SK-N-SH (cell line): ENCODE measurements around the gene INSYN1. TPM values are rescaled to one million over a fixed set of nuclear protein-coding genes. Genes with fewer than 3 reads are reported as not detected.

Experiments used
- CTCF ChIA-PET: fragments of 300-600, 350-600 bp; formaldehyde crosslinking; extraction: SDS; loops from one replicate; lab custom pipeline; 2021; lab: Yijun Ruan, JAX
- POLR2A ChIA-PET: fragments of 350-600 bp; sonication (Branson Sonifier 250); formaldehyde crosslinking; extraction: SDS; loops from one replicate; lab custom pipeline; 2020; ENCODE audit warnings: antibody characterized with exemption, inconsistent platforms; lab: Yijun Ruan, JAX
- DNase-seq: peaks from one replicate; pipeline ENCODE4 v3.0.0; 2012
- H2AFZ ChIP-seq: fragments of 200-600 bp; sonication (generic); 2 replicates; pipeline ENCODE4 v1.8.1; 2016; ENCODE audit warnings: antibody characterized with exemption, mild to moderate bottlenecking, low read depth
- H3F3A ChIP-seq: fragments of 200-600 bp; sonication (generic); replicated peaks from 2 replicates; pipeline ENCODE3; 2016; ENCODE audit warnings: antibody characterized with exemption, mild to moderate bottlenecking; ENCODE audit not compliant: insufficient read depth
- H3K27ac ChIP-seq, 2 experiments: fragments of 200-500 bp in 1 of 2; fragments of 200-600 bp in 1 of 2; sonication (Bioruptor generic) in 1 of 2; sonication (generic), shearing (Covaris generic) in 1 of 2; 2 replicates each; pipeline versions ENCODE4 v1.5.1 to v1.6.1; 2014 to 2016; ENCODE audit warnings: low read depth in 2 of 2, inconsistent platforms in 1 of 2, low read length in 1 of 2, mild to moderate bottlenecking in 1 of 2, mixed read lengths in 1 of 2
- H3K27me3 ChIP-seq: fragments of 200-600 bp; sonication (generic), shearing (Covaris generic); 2 replicates; pipeline ENCODE4 v1.6.1; 2016; ENCODE audit warnings: mixed run types; ENCODE audit not compliant: insufficient read depth
- H3K36me3 ChIP-seq, 2 experiments: fragments of 200-500 bp in 1 of 2; fragments of 200-600 bp in 1 of 2; sonication (Bioruptor generic) in 1 of 2; sonication (generic) in 1 of 2; replicated peaks in 1 of 2; 2 replicates each; pipeline versions ENCODE3 to v1.5.1; 2014 to 2016; ENCODE audit warnings: low read length in 1 of 2, mild to moderate bottlenecking in 1 of 2; ENCODE audit not compliant: insufficient read depth in 2 of 2, control insufficient read depth in 1 of 2
- H3K4me1 ChIP-seq, 2 experiments: fragments of 200-500 bp in 1 of 2; fragments of 200-600 bp in 1 of 2; sonication (Bioruptor generic) in 1 of 2; sonication (generic), shearing (Covaris generic) in 1 of 2; 2 replicates each; pipeline versions ENCODE4 v1.5.1 to v1.6.1; 2014 to 2016; ENCODE audit warnings: low read depth in 1 of 2, low read length in 1 of 2, mixed run types in 1 of 2; ENCODE audit not compliant: insufficient read depth in 2 of 2, control insufficient read depth in 1 of 2
- H3K4me2 ChIP-seq: fragments of 200-600 bp; sonication (generic), shearing (Covaris generic); 2 replicates; pipeline ENCODE4 v1.6.1; 2017; ENCODE audit warnings: mixed run types
- H3K4me3 ChIP-seq, 2 experiments: fragments of 200-500 bp in 1 of 2; fragments of 200-600 bp in 1 of 2; sonication (Bioruptor generic) in 1 of 2; sonication (generic), shearing (Covaris generic) in 1 of 2; 2 replicates each; pipeline versions ENCODE4 v1.5.1 to v1.8.1; 2014 to 2016; ENCODE audit warnings: low read depth in 2 of 2, inconsistent platforms in 1 of 2, low read length in 1 of 2, mild to moderate bottlenecking in 1 of 2, mixed read lengths in 1 of 2, moderate library complexity in 1 of 2
- H3K79me2 ChIP-seq: fragments of 200-600 bp; sonication (generic); 2 replicates; pipeline ENCODE4 v1.8.1; 2017; ENCODE audit warnings: mild to moderate bottlenecking; ENCODE audit not compliant: insufficient read depth
- H3K9ac ChIP-seq: fragments of 200-600 bp; sonication (generic); 2 replicates; pipeline ENCODE4 v1.6.1; 2017; ENCODE audit warnings: mixed run types
- H3K9me2 ChIP-seq: fragments of 200-600 bp; sonication (generic); 2 replicates; pipeline ENCODE4 v1.6.1; 2017; ENCODE audit warnings: mixed run types
- H3K9me3 ChIP-seq: fragments of 200-600 bp; sonication (generic); 2 replicates; pipeline ENCODE4 v1.6.1; 2017; ENCODE audit warnings: mixed run types, mild to moderate bottlenecking, moderate library complexity
- H4K20me1 ChIP-seq: fragments of 200-600 bp; sonication (generic); 2 replicates; pipeline ENCODE4 v1.6.1; 2017; ENCODE audit warnings: mild to moderate bottlenecking, mixed run types; ENCODE audit not compliant: insufficient read depth
- ELF1 ChIP-seq: IDR thresholded peaks from 2 replicates; pipeline ENCODE4 v1.4.0; 2012
- EP300 ChIP-seq, 2 experiments: IDR thresholded peaks; 2 replicates each; pipeline versions ENCODE4 v1.4.0 to v1.6.1; 2012; ENCODE audit warnings: borderline replicate concordance in 1 of 2, low read depth in 1 of 2, low read length in 1 of 2
- FOXJ3 ChIP-seq: sonication (generic); formaldehyde crosslinking; IDR thresholded peaks from 2 replicates; pipeline ENCODE4 v1.5.1; 2020; ENCODE audit warnings: mild to moderate bottlenecking, missing genetic modification reagents
- FOXM1 ChIP-seq: IDR thresholded peaks from 2 replicates; pipeline ENCODE4 v1.4.0; 2012; ENCODE audit warnings: low read depth, mild to moderate bottlenecking
- GABPA ChIP-seq: IDR thresholded peaks from 2 replicates; pipeline ENCODE4 v1.4.0; 2012; ENCODE audit warnings: low read depth, mild to moderate bottlenecking
- NFIC ChIP-seq: IDR thresholded peaks from 2 replicates; pipeline ENCODE4 v1.4.0; 2012; ENCODE audit warnings: borderline replicate concordance
- NRF1 ChIP-seq: IDR thresholded peaks from 2 replicates; pipeline ENCODE4 v1.6.1; 2012; ENCODE audit warnings: low read depth, mild to moderate bottlenecking, low read length
- RAD21 ChIP-seq: IDR thresholded peaks from 2 replicates; pipeline ENCODE4 v1.6.1; 2012; ENCODE audit warnings: mild to moderate bottlenecking, low read length
- RFX5 ChIP-seq: IDR thresholded peaks from 2 replicates; pipeline ENCODE4 v1.6.1; 2012; ENCODE audit warnings: mild to moderate bottlenecking, improper control_type of control experiment, low read length
- RXRA ChIP-seq: IDR thresholded peaks from 2 replicates; pipeline ENCODE4 v1.4.0; 2012; ENCODE audit warnings: low read depth, mild to moderate bottlenecking, borderline replicate concordance
- TAF1 ChIP-seq: IDR thresholded peaks from 2 replicates; pipeline ENCODE4 v1.6.1; 2012; ENCODE audit warnings: low read depth, mild to moderate bottlenecking, low read length, moderate library complexity, borderline replicate concordance
- TCF12 ChIP-seq: IDR thresholded peaks from 2 replicates; pipeline ENCODE4 v1.4.0; 2012
- TEAD4 ChIP-seq: IDR thresholded peaks from 2 replicates; pipeline ENCODE4 v1.4.0; 2012; ENCODE audit warnings: mild to moderate bottlenecking, borderline replicate concordance; ENCODE audit not compliant: insufficient read depth
- YY1 ChIP-seq: IDR thresholded peaks from 2 replicates; pipeline ENCODE4 v1.4.0; 2012; ENCODE audit warnings: low read depth, mild to moderate bottlenecking
- WGBS: methylation state at CpG from one replicate; pipeline ENCODE4 v1.1.6; 2017; ENCODE audit warnings: low lambda C conversion rate; 5-methylcytosine and 5-hydroxymethylcytosine counted together
- polyA plus RNA-seq, 3 experiments: library from polyadenylated mRNA; depleted of rRNA; stranded (reverse); fragments of >200 nt; gene quantifications; 2 replicates each; pipeline ENCODE4 v1.2.3, GENCODE V29; 2012
- TF ChIP-seq, protein P1 (sequence below): IDR thresholded peaks from 2 replicates; pipeline ENCODE4; 2012

The INSYN1 gene
- polyA plus RNA-seq, 1 of the 3 experiments (the other 2 are of a cell fraction): 3.7 TPM

- ChIA-PET CTCF (interaction anchor here (0.9 to 5.3 kb wide), 13 partner anchors 12 to 438 kb away, joined by 3 to 41 read pairs (median 3); no protein-coding TSS in a partner anchor), POLR2A (no interaction called here)
- Histone ChIP-seq H2AFZ (no peak overlapping the region), H3F3A (peaks cover 12% of the 10 kb centered on the region), H3K27ac (no peak overlapping the region), H3K9me2 (no peaks in the 10 kb centered on the region), H3K9me3 (no peaks in the 10 kb centered on the region), H3K4me1 (peaks cover 0 to 2% of the 10 kb centered on the region in 2 experiments; a peak in 1 of 4 replicates), H3K4me2 (no peak overlapping the region), H3K79me2 (no peaks in the 10 kb centered on the region), H3K4me3 (no peak overlapping the region), H3K27me3 (no peaks in the 10 kb centered on the region), H4K20me1 (peaks cover 9% of the 10 kb centered on the region; the same call in 1 of the 2 replicates), H3K9ac (no peak overlapping the region), H3K36me3 (peaks cover 26 to 71% of the 10 kb centered on the region in 2 experiments)
- no peak for DNase-seq
- TF ChIP-seq GABPA: no peak
- no peak for TF ChIP-seq RAD21
- WGBS: 100% methylated on average over 4 of the region's 4 CpGs
Observed at GRCh38 chr15:73711526-73711925, 41.6 kb downstream of the INSYN1 start.

- peaks cover 36 to 76% of the 10 kb centered on the region in 2 experiments for H3K36me3 ChIP-seq
- POLR2A ChIA-PET: no interaction called here
- no peak overlapping the region for H3K4me2 ChIP-seq
- no peaks in the 10 kb centered on the region for H3K27me3 ChIP-seq
- H3K79me2 ChIP-seq: peaks cover 5% of the 10 kb centered on the region; the same call in 1 of the 2 replicates
- no peak overlapping the region for H2AFZ ChIP-seq
- no peaks in the 10 kb centered on the region for H3K9me2 ChIP-seq
- H3K9ac ChIP-seq: no peak overlapping the region
- no peaks in the 10 kb centered on the region; a peak in 1 of 4 replicates for H3K4me1 ChIP-seq
- H4K20me1 ChIP-seq: peaks cover 15% of the 10 kb centered on the region
- 100% methylated on average over 2 of the region's 5 CpGs for WGBS
- H3F3A ChIP-seq: peaks cover 8% of the 10 kb centered on the region
- no peak overlapping the region for H3K27ac ChIP-seq
- TF ChIP-seq ELF1 (no peak), TEAD4 (no peak), RFX5 (no peak), NRF1 (no peak), TAF1 (no peak), YY1 (no peak), FOXM1 (no peak), FOXJ3 (CRISPR knock-in tag) (no peak), EP300 (IDR thresholded peaks at IDR 0.05; ENCODE audit: borderline replicate concordance in 1 of 2, low read depth in 1 of 2, low read length in 1 of 2) (no peak), TCF12 (no peak), NFIC (no peak), RXRA (no peak)
- TF ChIP-seq, protein P1, sequence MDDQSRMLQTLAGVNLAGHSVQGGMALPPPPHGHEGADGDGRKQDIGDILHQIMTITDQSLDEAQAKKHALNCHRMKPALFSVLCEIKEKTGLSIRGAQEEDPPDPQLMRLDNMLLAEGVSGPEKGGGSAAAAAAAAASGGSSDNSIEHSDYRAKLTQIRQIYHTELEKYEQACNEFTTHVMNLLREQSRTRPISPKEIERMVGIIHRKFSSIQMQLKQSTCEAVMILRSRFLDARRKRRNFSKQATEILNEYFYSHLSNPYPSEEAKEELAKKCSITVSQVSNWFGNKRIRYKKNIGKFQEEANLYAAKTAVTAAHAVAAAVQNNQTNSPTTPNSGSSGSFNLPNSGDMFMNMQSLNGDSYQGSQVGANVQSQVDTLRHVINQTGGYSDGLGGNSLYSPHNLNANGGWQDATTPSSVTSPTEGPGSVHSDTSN: no peak
- DNase-seq: no peak
- H3K4me3 ChIP-seq: no peak overlapping the region
- no peaks in the 10 kb centered on the region for H3K9me3 ChIP-seq
- CTCF ChIA-PET: interaction anchor here (1.1 to 5.3 kb wide), 7 partner anchors 8 to 197 kb away, joined by 3 to 41 read pairs (median 5); no protein-coding TSS in a partner anchor
Observed at GRCh38 chr15:73710321-73710720, 42.8 kb downstream of the INSYN1 start.
